NT2/D1 (cell line): Measurements from ENCODE around the gene CHID1.
A peak's percentile ranks its signal among the peaks of the same experiment; 100 is the strongest.

Experiments
- DNase-seq: peaks from one replicate; pipeline ENCODE4 v3.0.0-alpha.2; 2011; ENCODE audit warnings: low read depth, low spot score
- H3K27me3 ChIP-seq: 2 replicates; pipeline ENCODE4 v1.6.0; 2011; ENCODE audit warnings: mild to moderate bottlenecking; ENCODE audit not compliant: insufficient read length, insufficient read depth
- H3K36me3 ChIP-seq: 2 replicates; pipeline ENCODE4 v1.6.1; 2011; ENCODE audit warnings: mild to moderate bottlenecking, low read length, mixed read lengths; ENCODE audit not compliant: insufficient read depth, insufficient read length
- H3K4me1 ChIP-seq: 2 replicates; pipeline ENCODE4 v1.5.1; 2011; ENCODE audit not compliant: insufficient read depth, insufficient read length
- H3K4me3 ChIP-seq: 2 replicates; pipeline ENCODE4 v1.5.1; 2011; ENCODE audit warnings: low read depth; ENCODE audit not compliant: insufficient read length
- H3K9ac ChIP-seq: 2 replicates; pipeline ENCODE4 v1.6.0; 2011; ENCODE audit warnings: low read depth; ENCODE audit not compliant: insufficient read length
- H3K9me3 ChIP-seq: 2 replicates; pipeline ENCODE4 v1.5.1; 2011; ENCODE audit warnings: mild to moderate bottlenecking, low read length; ENCODE audit not compliant: insufficient read depth
- SUZ12 ChIP-seq: IDR thresholded peaks from 2 replicates; pipeline ENCODE4 v1.6.1; 2011; ENCODE audit not compliant: insufficient read length, insufficient read depth; ENCODE audit errors: extremely low read depth
- YY1 ChIP-seq: IDR thresholded peaks from 2 replicates; pipeline ENCODE4 v1.6.1; 2011; ENCODE audit not compliant: insufficient read length, insufficient read depth
- ZNF274 ChIP-seq: IDR thresholded peaks from 2 replicates; pipeline ENCODE4 v1.6.1; 2011; ENCODE audit warnings: mild to moderate bottlenecking, low read depth, low read length

Gene CHID1

DNA sequence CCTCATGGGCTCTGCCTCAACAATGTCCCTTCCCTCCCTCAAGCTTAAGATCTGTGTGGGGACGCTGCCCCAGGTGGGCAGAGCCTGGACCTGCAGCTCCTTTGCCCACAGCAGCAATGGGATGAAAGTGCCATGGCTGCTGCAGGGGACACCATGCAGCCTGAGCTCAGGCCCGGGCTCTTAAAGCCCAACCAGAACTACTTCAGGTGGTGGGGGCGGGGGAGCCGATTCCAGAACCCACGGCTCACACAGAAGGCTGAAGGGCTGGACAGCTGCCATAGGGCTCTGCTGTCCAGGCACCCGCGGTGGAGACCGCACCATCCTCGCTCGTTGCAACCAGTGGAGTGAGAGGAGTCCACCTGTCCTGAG is 12.5 kb downstream of the CHID1 start:
- Histone ChIP-seq H3K4me3 (no peak overlapping the region), H3K27me3 (no peaks in the 10 kb centered on the region), H3K9me3 (no peaks in the 10 kb centered on the region), H3K36me3 (peaks cover 84% of the 10 kb centered on the region), H3K4me1 (peaks cover 27% of the 10 kb centered on the region), H3K9ac (peak overlapping the region; percentile 72)
- no peak for DNase-seq
- TF ChIP-seq ZNF274 (no peak), SUZ12 (no peak), YY1 (no peak)

GRCh38 chr11:897253-898142 is 13.1 kb downstream of the CHID1 start:
- Histone ChIP-seq H3K4me1 (peaks cover 33% of the 10 kb centered on the region), H3K9ac (peak overlapping the region; percentile 72), H3K36me3 (peaks cover 84% of the 10 kb centered on the region), H3K4me3 (no peak overlapping the region), H3K27me3 (no peaks in the 10 kb centered on the region), H3K9me3 (no peaks in the 10 kb centered on the region)
- TF ChIP-seq ZNF274 (no peak), YY1 (no peak), SUZ12 (no peak)
- DNase-seq: no peak

- DNase-seq: no peak
- TF ChIP-seq YY1 (no peak), SUZ12 (no peak), ZNF274 (no peak)
- Histone ChIP-seq H3K27me3 (no peaks in the 10 kb centered on the region), H3K9me3 (no peaks in the 10 kb centered on the region), H3K4me3 (no peak overlapping the region), H3K36me3 (peaks cover 80% of the 10 kb centered on the region), H3K9ac (no peak overlapping the region), H3K4me1 (peaks cover 49% of the 10 kb centered on the region)
Observed at GRCh38 chr11:895331-896110, 15.1 kb downstream of the CHID1 start.

GRCh38 chr11:894575-895201 is 15.9 kb downstream of the CHID1 start:
- H3K27me3 ChIP-seq: no peaks in the 10 kb centered on the region
- H3K9me3 ChIP-seq: no peaks in the 10 kb centered on the region
- peaks cover 56% of the 10 kb centered on the region for H3K4me1 ChIP-seq
- peak overlapping the region; percentile 37 for H3K9ac ChIP-seq
- no peak for DNase-seq
- H3K4me3 ChIP-seq: no peak overlapping the region
- TF ChIP-seq YY1 (no peak), ZNF274 (no peak), SUZ12 (no peak)
- H3K36me3 ChIP-seq: peaks cover 80% of the 10 kb centered on the region

GRCh38 chr11:893008-893654 is 17.5 kb downstream of the CHID1 start:
- Histone ChIP-seq H3K36me3 (peaks cover 79% of the 10 kb centered on the region), H3K4me3 (no peak overlapping the region), H3K9ac (peak overlapping the region; percentile 61), H3K9me3 (no peaks in the 10 kb centered on the region), H3K27me3 (no peaks in the 10 kb centered on the region), H3K4me1 (peaks cover 54% of the 10 kb centered on the region)
- no peak for DNase-seq
- TF ChIP-seq YY1: no peak
- no peak for TF ChIP-seq ZNF274
- no peak for TF ChIP-seq SUZ12

DNA sequence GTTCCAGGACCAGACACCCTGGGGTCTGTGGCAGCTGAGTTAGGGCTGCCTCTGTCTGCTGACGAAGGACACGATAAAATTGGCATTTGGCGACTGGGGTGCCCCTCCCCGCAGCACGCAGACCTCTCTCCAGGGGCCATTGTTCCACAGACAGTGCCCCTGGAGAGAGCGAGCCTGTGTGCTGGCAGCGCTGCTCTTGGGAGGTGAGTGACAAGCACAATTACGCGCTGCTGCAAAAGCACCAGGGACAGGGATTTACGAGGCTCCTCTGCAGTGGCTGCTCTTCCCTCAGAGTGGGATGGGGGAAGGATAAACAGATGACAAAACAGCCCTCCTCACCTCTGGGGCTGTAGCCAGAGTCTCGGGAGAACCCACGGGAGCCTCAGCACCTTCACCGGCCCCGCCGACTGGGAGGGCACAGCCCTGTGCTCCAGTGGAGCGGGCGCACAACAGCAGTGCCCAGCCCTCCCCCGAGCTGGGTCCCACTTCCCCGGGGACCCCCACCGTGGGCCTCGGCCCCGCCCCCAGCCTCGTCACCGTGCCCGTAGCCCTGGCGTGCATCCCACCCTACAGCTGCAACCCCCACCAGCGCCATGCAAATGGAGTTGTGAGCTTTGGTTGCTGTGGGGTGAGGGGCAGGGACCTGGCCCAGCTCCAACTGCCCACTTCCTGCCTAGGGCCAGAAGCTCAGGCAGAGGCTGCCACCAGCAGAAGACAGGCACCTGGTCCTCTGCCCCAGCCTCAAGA is 19.6 kb downstream of the CHID1 start:
- Histone ChIP-seq H3K9me3 (no peaks in the 10 kb centered on the region), H3K36me3 (peaks cover 89% of the 10 kb centered on the region), H3K27me3 (no peaks in the 10 kb centered on the region), H3K9ac (peak overlapping the region; percentile 67), H3K4me3 (no peak overlapping the region), H3K4me1 (peaks cover 50% of the 10 kb centered on the region)
- no peak for DNase-seq
- TF ChIP-seq YY1: no peak
